Smooth muscle cell (in vitro differentiated cells): ENCODE measurements around the gene MT3. TPM values are rescaled to one million over a fixed set of nuclear protein-coding genes. Genes with fewer than 3 reads are reported as not detected.
"Not testable (repeated sequence)": the region's sequence is repeated elsewhere in the genome, so short reads cannot be mapped to it uniquely, and the experiment has no call there.

Experiments used
- DNase-seq: peaks from one replicate; lab custom pipeline; 2025; ENCODE audit not compliant: unreplicated experiment; lab: John Stamatoyannopoulos, UW
- H2AFZ ChIP-seq: fragments of 200-600 bp; sonication (generic); 2 replicates; pipeline ENCODE4 v1.6.0; 2016; ENCODE audit warnings: antibody characterized with exemption, low read depth, mild to moderate bottlenecking
- H3F3A ChIP-seq: fragments of 200-600 bp; sonication (generic); 2 replicates; pipeline ENCODE4 v1.6.0; 2017; ENCODE audit warnings: antibody characterized with exemption, low read depth
- H3K27ac ChIP-seq: fragments of 200-600 bp; sonication (generic); 2 replicates; pipeline ENCODE4 v1.5.1; 2016; ENCODE audit warnings: low read depth, mild to moderate bottlenecking
- H3K27me3 ChIP-seq: fragments of 200-600 bp; sonication (generic); 2 replicates; pipeline ENCODE4 v1.6.1; 2016; ENCODE audit warnings: low read depth, mild to moderate bottlenecking
- H3K36me3 ChIP-seq: fragments of 200-600 bp; sonication (generic); 2 replicates; pipeline ENCODE4 v1.5.1; 2016; ENCODE audit warnings: low read depth
- H3K4me1 ChIP-seq: fragments of 200-600 bp; sonication (generic); 2 replicates; pipeline ENCODE4 v1.5.1; 2016; ENCODE audit warnings: low read depth
- H3K4me2 ChIP-seq: fragments of 200-600 bp; sonication (generic); 2 replicates; pipeline ENCODE4 v1.6.0; 2016; ENCODE audit warnings: mild to moderate bottlenecking
- H3K4me3 ChIP-seq: fragments of 200-600 bp; sonication (generic); 2 replicates; pipeline ENCODE4 v1.5.1; 2016; ENCODE audit warnings: mild to moderate bottlenecking
- H3K79me2 ChIP-seq: fragments of 200-600 bp; sonication (generic); 2 replicates; pipeline ENCODE4 v1.6.0; 2016; ENCODE audit warnings: low read depth, mild to moderate bottlenecking
- H3K9ac ChIP-seq: fragments of 200-600 bp; sonication (generic); 2 replicates; pipeline ENCODE4 v1.6.0; 2016; ENCODE audit warnings: low read depth
- H3K9me3 ChIP-seq: fragments of 200-600 bp; sonication (generic); replicated peaks from 2 replicates; pipeline ENCODE4 v1.5.1; 2016; ENCODE audit warnings: low read depth
- H4K20me1 ChIP-seq: fragments of 200-600 bp; sonication (generic); 2 replicates; pipeline ENCODE4 v1.6.0; 2016; ENCODE audit warnings: low read depth
- WGBS: methylation state at CpG from one replicate; pipeline ENCODE4 v1.1.7; 2016; ENCODE audit warnings: low lambda C conversion rate; 5-methylcytosine and 5-hydroxymethylcytosine counted together
- polyA plus RNA-seq: library from polyadenylated mRNA; unstranded; fragments of >200 nt; fragmentation: Nextera tagmentation; extraction: Ambion mirVana; gene quantifications from 2 replicates; pipeline ENCODE4 v1.2.1, GENCODE V29; 2016
- total RNA-seq: library from RNA; depleted of rRNA; stranded (reverse); fragments of >200 nt; gene quantifications from 2 replicates; pipeline ENCODE4 v1.2.3, GENCODE V29; 2014
- TF ChIP-seq, protein P1 (sequence below): fragments of 200-600 bp; sonication (generic); IDR thresholded peaks from 2 replicates; pipeline ENCODE4 v1.5.1; 2017; ENCODE audit warnings: borderline replicate concordance, mild to moderate bottlenecking, antibody characterized with exemption; ENCODE audit not compliant: insufficient read depth, poor library complexity, severe bottlenecking

The MT3 gene
- total and polyA plus RNA-seq, 2 experiments from 2014 or later = not detected

DNA sequence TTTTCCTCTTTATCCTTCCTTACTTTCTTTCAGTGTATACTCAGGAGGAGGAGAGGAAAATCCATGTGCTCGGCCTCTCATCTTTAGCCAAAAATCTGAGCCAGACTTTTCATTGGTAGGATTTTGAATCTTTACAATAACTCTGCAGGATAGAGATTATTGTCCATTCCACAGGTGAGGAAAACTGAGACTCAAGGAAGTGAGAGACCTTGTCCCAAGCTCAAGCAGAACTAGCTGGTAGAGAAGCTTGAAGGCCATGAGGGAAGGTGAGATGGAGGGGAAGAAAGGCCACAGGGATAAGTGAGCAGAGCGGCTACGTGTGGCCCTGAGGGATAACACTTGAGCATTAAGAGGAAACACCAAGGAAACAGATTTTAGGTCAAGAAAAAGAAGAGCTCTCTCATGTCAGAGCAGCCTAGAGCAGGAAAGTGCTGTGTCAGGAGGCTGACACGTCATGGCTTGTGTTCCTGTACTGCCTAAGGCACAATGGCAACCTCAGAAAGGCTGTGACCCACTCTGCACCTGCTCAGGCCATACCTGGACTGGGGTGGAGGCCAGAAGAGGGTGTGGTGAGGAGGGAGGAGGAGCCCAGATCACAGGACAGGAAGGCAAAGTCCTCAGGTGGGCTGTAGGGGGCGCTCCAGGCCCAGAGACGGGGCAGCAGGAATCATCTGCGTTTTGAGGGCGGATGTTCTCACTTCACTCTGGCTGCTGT, 12.6 kb upstream of the MT3 start:
- DNase-seq = peak; percentile 9
- H3K9ac ChIP-seq = no peak overlapping the region
- H3K4me1 ChIP-seq = no peaks in the 10 kb centered on the region
- H3K4me3 ChIP-seq = no peak overlapping the region
- H3F3A ChIP-seq = no peaks in the 10 kb centered on the region
- no peaks in the 10 kb centered on the region for H3K9me3 ChIP-seq
- H3K27me3 ChIP-seq = no peaks in the 10 kb centered on the region
- H3K4me2 ChIP-seq = no peak overlapping the region
- TF ChIP-seq, protein P1, sequence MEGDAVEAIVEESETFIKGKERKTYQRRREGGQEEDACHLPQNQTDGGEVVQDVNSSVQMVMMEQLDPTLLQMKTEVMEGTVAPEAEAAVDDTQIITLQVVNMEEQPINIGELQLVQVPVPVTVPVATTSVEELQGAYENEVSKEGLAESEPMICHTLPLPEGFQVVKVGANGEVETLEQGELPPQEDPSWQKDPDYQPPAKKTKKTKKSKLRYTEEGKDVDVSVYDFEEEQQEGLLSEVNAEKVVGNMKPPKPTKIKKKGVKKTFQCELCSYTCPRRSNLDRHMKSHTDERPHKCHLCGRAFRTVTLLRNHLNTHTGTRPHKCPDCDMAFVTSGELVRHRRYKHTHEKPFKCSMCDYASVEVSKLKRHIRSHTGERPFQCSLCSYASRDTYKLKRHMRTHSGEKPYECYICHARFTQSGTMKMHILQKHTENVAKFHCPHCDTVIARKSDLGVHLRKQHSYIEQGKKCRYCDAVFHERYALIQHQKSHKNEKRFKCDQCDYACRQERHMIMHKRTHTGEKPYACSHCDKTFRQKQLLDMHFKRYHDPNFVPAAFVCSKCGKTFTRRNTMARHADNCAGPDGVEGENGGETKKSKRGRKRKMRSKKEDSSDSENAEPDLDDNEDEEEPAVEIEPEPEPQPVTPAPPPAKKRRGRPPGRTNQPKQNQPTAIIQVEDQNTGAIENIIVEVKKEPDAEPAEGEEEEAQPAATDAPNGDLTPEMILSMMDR = peak; percentile 73
- H3K27ac ChIP-seq = no peak overlapping the region
- no peak overlapping the region for H2AFZ ChIP-seq
- H3K36me3 ChIP-seq = no peaks in the 10 kb centered on the region
- 42% methylated on average over 8 of the region's 8 CpGs for WGBS
- no peaks in the 10 kb centered on the region for H3K79me2 ChIP-seq
- no peaks in the 10 kb centered on the region for H4K20me1 ChIP-seq

DNA sequence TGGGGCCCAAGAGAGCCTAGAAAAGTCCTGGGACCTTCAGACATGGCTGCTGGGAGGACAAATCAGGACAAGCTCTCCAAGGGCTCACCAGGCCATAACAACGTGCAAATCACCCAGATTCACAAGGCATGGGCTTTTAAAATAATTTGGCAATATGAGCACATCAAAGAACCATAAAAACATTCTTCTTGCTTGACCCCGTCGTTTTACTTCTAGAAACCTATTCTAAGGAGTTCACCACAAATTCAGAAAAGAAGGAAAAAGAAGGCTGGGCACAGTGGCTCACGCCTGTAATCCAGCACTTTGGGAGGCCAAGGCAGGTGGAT, 12.1 kb upstream of the MT3 start:
- no peaks in the 10 kb centered on the region for H3K9me3 ChIP-seq
- no peaks in the 10 kb centered on the region for H3K79me2 ChIP-seq
- DNase-seq = no peak
- H3F3A ChIP-seq = no peaks in the 10 kb centered on the region
- H3K27me3 ChIP-seq = no peaks in the 10 kb centered on the region
- no peak overlapping the region for H3K9ac ChIP-seq
- no peak overlapping the region for H3K4me2 ChIP-seq
- H3K27ac ChIP-seq = no peak overlapping the region
- no peaks in the 10 kb centered on the region for H3K36me3 ChIP-seq
- no peaks in the 10 kb centered on the region for H3K4me1 ChIP-seq
- 81% methylated on average over 4 of the region's 4 CpGs for WGBS
- no peak overlapping the region for H2AFZ ChIP-seq
- H4K20me1 ChIP-seq = no peaks in the 10 kb centered on the region
- TF ChIP-seq, protein P1 = no peak
- H3K4me3 ChIP-seq = no peak overlapping the region

DNA sequence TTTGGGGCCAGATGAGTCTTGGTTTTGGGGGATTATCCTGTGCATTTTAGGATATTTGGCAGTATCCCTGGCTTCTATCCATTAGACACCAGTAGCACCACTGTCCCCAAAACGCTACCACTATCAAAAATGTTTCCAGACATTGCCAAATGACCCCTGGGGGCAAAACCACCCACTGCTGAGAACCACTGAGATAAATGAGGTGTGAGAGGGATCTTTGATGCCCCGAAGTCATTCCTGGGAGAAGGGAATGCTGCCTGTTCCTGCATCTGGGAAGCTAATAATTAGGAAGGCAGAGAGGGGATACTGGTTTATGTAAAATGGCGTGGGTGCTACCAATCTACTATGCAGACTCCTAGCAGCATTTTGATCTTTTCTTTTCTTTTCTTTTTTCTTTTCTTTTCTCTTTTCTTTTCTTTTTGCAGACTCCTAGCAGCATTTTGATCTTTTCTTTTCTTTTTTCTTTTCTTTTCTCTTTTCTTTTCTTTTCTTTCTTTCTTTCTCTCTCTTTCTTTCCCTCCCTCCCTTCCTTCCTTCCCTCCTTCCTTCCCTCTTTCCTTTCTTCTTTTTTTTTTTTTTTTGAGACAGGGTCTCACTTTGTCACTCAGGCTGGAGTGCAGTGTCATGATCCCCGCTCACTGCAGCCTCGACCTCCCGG, 8.8 kb upstream of the MT3 start:
- no peak overlapping the region for H3K4me2 ChIP-seq
- H2AFZ ChIP-seq = no peak overlapping the region
- 75% methylated on average over 6 of the region's 6 CpGs for WGBS
- H3K9ac ChIP-seq = no peak overlapping the region
- no peaks in the 10 kb centered on the region for H3K79me2 ChIP-seq
- no peaks in the 10 kb centered on the region for H3K4me1 ChIP-seq
- H3K9me3 ChIP-seq = no peaks in the 10 kb centered on the region
- TF ChIP-seq, protein P1 = no peak
- H3K4me3 ChIP-seq = no peak overlapping the region
- no peaks in the 10 kb centered on the region for H3F3A ChIP-seq
- no peaks in the 10 kb centered on the region for H3K36me3 ChIP-seq
- H3K27me3 ChIP-seq = peaks cover 3% of the 10 kb centered on the region
- H4K20me1 ChIP-seq = no peaks in the 10 kb centered on the region
- no peak for DNase-seq
- H3K27ac ChIP-seq = no peak overlapping the region

DNA sequence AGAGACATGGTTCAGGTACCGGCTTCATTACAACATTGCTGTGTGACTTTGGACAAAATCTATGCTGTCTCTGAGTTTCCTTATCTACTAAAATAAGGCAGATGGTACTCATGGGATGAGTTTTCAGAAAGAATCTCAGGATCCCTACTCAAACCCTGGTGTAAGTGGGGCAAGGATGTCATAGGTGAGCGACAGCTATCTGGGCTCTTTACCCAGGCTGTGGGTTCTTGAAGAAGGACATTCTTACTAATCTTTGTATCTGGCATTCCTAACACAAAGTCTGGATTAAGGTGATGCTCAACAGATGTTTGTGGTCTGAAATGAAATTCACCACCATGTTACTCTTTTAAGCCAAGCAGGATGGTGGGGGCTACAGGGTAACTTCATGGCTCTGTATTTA, 6.4 kb upstream of the MT3 start:
- not testable (repeated sequence) for H3K9ac ChIP-seq, H3K4me3 ChIP-seq, H3K79me2 ChIP-seq, H4K20me1 ChIP-seq, H3F3A ChIP-seq, H3K36me3 ChIP-seq, H3K4me1 ChIP-seq, H3K9me3 ChIP-seq, H2AFZ ChIP-seq, DNase-seq, H3K4me2 ChIP-seq
- WGBS = 86% methylated on average over 2 of the region's 2 CpGs
- Histone ChIP-seq H3K27me3 (peaks cover 26% of the 10 kb centered on the region), H3K27ac (peak overlapping the region; percentile 25)
